HFF-Myc (cell line): ENCODE data around the gene ZCCHC14.
"Not testable (repeated sequence)": the region's sequence is repeated elsewhere in the genome, so short reads cannot be mapped to it uniquely, and the experiment has no call there.

Experiments
- DNase-seq: peaks from one replicate; pipeline ENCODE4 v3.0.0-alpha.2; 2011; ENCODE audit warnings: low read depth; ENCODE audit errors: extremely low read depth
- H3K4me3 ChIP-seq: replicated peaks from 2 replicates; pipeline ENCODE4 v1.5.1; 2011; ENCODE audit warnings: low read depth, mild to moderate bottlenecking, control low read depth, low read length
- CTCF ChIP-seq: IDR thresholded peaks from 2 replicates; pipeline ENCODE4 v1.5.1; 2012; ENCODE audit warnings: mild to moderate bottlenecking, low read depth, low read length, control low read depth; ENCODE audit errors: missing control alignments

Gene ZCCHC14

GRCh38 chr16:87507351-87508069 is 14.7 kb upstream of the ZCCHC14 start:
- TF ChIP-seq CTCF: no peak
- no peak for DNase-seq
- no peak overlapping the region for H3K4me3 ChIP-seq

GRCh38 chr16:87506423-87507350 is 13.9 kb upstream of the ZCCHC14 start:
- DNase-seq: no peak
- no peak overlapping the region for H3K4me3 ChIP-seq
- no peak for TF ChIP-seq CTCF

- no peak for DNase-seq
- H3K4me3 ChIP-seq: no peak overlapping the region
- TF ChIP-seq CTCF: no peak
These were observed 13.0 kb upstream of the ZCCHC14 start for GRCh38 chr16:87505834-87506233.

GRCh38 chr16:87503232-87503937 is 10.6 kb upstream of the ZCCHC14 start:
- DNase-seq, H3K4me3 ChIP-seq: not testable (repeated sequence)

- TF ChIP-seq CTCF: no peak
- no peak overlapping the region for H3K4me3 ChIP-seq
- DNase-seq: no peak
These were observed 9.6 kb upstream of the ZCCHC14 start for GRCh38 chr16:87502308-87502969.

- no peak overlapping the region for H3K4me3 ChIP-seq
- DNase-seq: no peak
- TF ChIP-seq CTCF: no peak
These were observed 8.3 kb upstream of the ZCCHC14 start for GRCh38 chr16:87501117-87501516.

GRCh38 chr16:87499189-87499486 is 6.3 kb upstream of the ZCCHC14 start:
- H3K4me3 ChIP-seq: no peak overlapping the region
- no peak for TF ChIP-seq CTCF
- no peak for DNase-seq
